ENCODE results near the gene CABP1. TPM values are rescaled to one million over a fixed set of nuclear protein-coding genes. Genes with fewer than 3 reads are reported as not detected.
"Not testable (repeated sequence)": the region's sequence is repeated elsewhere in the genome, so short reads cannot be mapped to it uniquely, and the experiment has no call there.

The CABP1 gene
- total RNA-seq, 1 experiment from 2014 or later = not detected

DNA sequence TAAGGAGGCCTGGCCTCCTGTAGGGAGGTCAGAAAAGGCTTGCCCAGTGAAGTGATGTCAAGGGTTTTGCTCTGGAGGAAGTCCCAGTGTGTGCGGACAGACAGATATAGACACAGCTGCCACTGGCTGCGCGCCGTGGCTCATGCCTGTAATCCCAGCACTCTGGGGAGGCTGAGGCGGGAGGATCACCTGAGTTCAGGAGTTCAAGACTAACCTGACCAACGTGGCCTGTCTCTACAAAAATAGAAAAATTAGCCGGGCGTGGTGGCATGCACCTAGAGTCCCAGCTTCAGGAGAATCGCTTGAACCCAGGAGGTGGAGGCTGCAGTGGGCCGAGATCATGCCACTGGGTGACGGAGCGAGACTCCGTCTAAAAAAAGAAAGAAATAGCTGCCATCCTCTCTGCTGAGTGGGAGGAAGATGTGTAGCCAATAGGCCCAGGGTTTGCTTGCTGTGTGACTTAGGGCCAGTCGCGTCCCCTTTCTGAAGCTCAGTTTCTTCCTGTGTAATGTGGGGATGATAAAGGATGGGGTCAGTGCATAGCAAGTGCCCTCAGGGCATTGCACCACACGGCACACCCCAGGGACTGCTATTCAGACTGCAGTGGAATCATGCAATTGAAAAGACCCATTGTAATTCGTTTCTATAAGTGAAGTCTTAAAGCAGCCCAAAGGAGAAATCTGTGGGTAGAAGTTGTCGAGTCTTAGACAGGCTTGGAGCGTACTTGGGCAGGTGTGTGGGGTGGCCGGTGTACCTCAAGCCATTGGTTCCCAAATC is 27.9 kb downstream of the CABP1 start:
- POLR2A ChIA-PET = interaction anchor here (0.5 kb wide), 1 partner anchor 478 kb away, joined by 10 read pairs; no protein-coding TSS in a partner anchor
- Histone ChIP-seq H3K4me1 (ENCODE audit: control insufficient read depth, insufficient read depth, low read length) (no peaks in the 10 kb centered on the region), H3K36me3 (ENCODE audit: control insufficient read depth, insufficient read depth, low read length) (no peaks in the 10 kb centered on the region), H3K27ac (ENCODE audit: low read length) (no peak overlapping the region), H3K27me3 (ENCODE audit: control insufficient read depth, insufficient read depth, low read length) (no peaks in the 10 kb centered on the region), H3K9me3 (ENCODE audit: control insufficient read depth, insufficient read depth, low read depth, low read length) (no peaks in the 10 kb centered on the region), H3K4me3 (ENCODE audit: low read depth in 2 of 2, low read length in 2 of 2) (no peak overlapping the region)
- ATAC-seq (no peak), DNase-seq (ENCODE audit: low read depth, low spot score) (no peak)
- TF ChIP-seq TCF7L2 (IDR thresholded peaks at IDR 0.05; ENCODE audit: low read depth, low read length) (no peak), SIN3A (IDR thresholded peaks at IDR 0.05; ENCODE audit: borderline replicate concordance, insufficient read depth, low read depth, low read length) (no peak), POLR2AphosphoS5 (IDR thresholded peaks at IDR 0.05; ENCODE audit: low read depth, low read length) (no peak)
- TF ChIP-seq, protein P1, sequence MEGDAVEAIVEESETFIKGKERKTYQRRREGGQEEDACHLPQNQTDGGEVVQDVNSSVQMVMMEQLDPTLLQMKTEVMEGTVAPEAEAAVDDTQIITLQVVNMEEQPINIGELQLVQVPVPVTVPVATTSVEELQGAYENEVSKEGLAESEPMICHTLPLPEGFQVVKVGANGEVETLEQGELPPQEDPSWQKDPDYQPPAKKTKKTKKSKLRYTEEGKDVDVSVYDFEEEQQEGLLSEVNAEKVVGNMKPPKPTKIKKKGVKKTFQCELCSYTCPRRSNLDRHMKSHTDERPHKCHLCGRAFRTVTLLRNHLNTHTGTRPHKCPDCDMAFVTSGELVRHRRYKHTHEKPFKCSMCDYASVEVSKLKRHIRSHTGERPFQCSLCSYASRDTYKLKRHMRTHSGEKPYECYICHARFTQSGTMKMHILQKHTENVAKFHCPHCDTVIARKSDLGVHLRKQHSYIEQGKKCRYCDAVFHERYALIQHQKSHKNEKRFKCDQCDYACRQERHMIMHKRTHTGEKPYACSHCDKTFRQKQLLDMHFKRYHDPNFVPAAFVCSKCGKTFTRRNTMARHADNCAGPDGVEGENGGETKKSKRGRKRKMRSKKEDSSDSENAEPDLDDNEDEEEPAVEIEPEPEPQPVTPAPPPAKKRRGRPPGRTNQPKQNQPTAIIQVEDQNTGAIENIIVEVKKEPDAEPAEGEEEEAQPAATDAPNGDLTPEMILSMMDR (IDR thresholded peaks at IDR 0.05) = no peak
- TF ChIP-seq, protein P2, sequence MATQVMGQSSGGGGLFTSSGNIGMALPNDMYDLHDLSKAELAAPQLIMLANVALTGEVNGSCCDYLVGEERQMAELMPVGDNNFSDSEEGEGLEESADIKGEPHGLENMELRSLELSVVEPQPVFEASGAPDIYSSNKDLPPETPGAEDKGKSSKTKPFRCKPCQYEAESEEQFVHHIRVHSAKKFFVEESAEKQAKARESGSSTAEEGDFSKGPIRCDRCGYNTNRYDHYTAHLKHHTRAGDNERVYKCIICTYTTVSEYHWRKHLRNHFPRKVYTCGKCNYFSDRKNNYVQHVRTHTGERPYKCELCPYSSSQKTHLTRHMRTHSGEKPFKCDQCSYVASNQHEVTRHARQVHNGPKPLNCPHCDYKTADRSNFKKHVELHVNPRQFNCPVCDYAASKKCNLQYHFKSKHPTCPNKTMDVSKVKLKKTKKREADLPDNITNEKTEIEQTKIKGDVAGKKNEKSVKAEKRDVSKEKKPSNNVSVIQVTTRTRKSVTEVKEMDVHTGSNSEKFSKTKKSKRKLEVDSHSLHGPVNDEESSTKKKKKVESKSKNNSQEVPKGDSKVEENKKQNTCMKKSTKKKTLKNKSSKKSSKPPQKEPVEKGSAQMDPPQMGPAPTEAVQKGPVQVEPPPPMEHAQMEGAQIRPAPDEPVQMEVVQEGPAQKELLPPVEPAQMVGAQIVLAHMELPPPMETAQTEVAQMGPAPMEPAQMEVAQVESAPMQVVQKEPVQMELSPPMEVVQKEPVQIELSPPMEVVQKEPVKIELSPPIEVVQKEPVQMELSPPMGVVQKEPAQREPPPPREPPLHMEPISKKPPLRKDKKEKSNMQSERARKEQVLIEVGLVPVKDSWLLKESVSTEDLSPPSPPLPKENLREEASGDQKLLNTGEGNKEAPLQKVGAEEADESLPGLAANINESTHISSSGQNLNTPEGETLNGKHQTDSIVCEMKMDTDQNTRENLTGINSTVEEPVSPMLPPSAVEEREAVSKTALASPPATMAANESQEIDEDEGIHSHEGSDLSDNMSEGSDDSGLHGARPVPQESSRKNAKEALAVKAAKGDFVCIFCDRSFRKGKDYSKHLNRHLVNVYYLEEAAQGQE (IDR thresholded peaks at IDR 0.05; ENCODE audit: insufficient read depth in 1 of 2, low read depth in 2 of 2, low read length in 1 of 2) = no peak
- in situ Hi-C loops (cut with HindIII; ENCODE audit: low pct_unique_long_range_greater_than_20kb, low sequenced_read_pairs) (no loop called here), intact Hi-C loops (cut with micrococcal nuclease; ENCODE audit: unreplicated experiment) (no loop called here)
- BruUV-seq (replicated peaks) = no TSS peak
- CTCF ChIA-PET = interaction anchor here (1.0 kb wide), 1 partner anchor 20 kb away, joined by 3 read pairs; no protein-coding TSS in a partner anchor

DNA sequence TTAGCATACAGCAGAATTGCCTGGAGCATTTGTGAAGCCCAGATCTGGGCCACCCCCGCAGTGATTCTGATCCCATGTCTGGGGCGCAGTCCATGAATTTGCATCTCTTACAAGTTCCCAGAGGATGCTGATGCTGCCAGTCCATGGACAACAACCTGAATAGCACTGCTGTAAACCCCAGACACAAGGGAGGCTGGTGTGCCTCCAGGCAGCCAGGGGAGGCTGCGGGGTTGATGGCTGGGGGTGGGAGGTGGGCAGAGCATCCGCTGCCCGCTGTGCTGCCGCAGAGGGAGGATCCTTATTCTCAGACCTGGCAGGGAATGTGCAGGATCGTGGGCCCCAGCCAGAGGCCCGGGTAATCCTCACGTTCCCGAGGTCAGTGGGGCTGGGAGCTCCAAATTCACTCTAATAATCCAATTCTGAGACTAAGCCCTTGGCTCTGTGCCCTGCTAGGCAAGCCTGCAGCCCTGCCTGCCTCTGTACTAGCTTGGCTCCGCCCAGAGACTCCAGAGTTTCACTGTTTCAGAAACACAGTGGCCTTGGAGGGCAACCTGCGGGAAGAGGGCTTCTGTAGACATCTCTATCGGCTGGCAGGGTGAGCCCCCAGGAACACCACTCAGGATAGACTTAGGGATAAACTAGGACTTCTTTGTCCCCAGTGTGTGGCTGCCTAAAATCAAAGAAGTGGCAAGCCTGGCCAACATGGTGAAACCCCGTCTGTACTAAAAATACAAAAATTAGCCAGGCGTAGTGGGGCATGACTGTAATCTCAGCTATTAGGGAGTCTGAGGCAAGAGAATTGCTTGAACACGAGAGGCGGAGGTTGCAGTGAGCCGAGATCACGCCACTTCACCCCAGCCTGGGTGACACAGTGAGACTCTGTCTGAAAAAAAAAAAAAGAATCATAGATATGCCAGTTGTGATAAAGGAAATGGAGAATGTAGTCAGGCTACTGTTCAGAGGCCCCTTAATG is 28.7 kb downstream of the CABP1 start:
- TF ChIP-seq, protein P2 (IDR thresholded peaks at IDR 0.05; ENCODE audit: insufficient read depth in 1 of 2, low read depth in 2 of 2, low read length in 1 of 2) = no peak
- TF ChIP-seq, protein P1 (IDR thresholded peaks at IDR 0.05) = no peak
- TF ChIP-seq TCF7L2 (IDR thresholded peaks at IDR 0.05; ENCODE audit: low read depth, low read length) (no peak), POLR2AphosphoS5 (IDR thresholded peaks at IDR 0.05; ENCODE audit: low read depth, low read length) (no peak), SIN3A (IDR thresholded peaks at IDR 0.05; ENCODE audit: borderline replicate concordance, insufficient read depth, low read depth, low read length) (no peak)
- ATAC-seq (peak; percentile 37; the same call in 1 of the 2 replicates), DNase-seq (ENCODE audit: low read depth, low spot score) (no peak)
- CTCF ChIA-PET = no interaction called here
- Histone ChIP-seq H3K9me3 (ENCODE audit: control insufficient read depth, insufficient read depth, low read depth, low read length) (no peaks in the 10 kb centered on the region), H3K27ac (ENCODE audit: low read length) (no peak overlapping the region), H3K4me1 (ENCODE audit: control insufficient read depth, insufficient read depth, low read length) (no peaks in the 10 kb centered on the region), H3K27me3 (ENCODE audit: control insufficient read depth, insufficient read depth, low read length) (no peaks in the 10 kb centered on the region), H3K4me3 (ENCODE audit: low read depth in 2 of 2, low read length in 2 of 2) (no peak overlapping the region), H3K36me3 (ENCODE audit: control insufficient read depth, insufficient read depth, low read length) (no peaks in the 10 kb centered on the region)
- in situ Hi-C loops (cut with HindIII; ENCODE audit: low pct_unique_long_range_greater_than_20kb, low sequenced_read_pairs) (no loop called here), intact Hi-C loops (cut with micrococcal nuclease; ENCODE audit: unreplicated experiment) (no loop called here)
- POLR2A ChIA-PET = no interaction called here
- no TSS peak for BruUV-seq (replicated peaks)

- ChIA-PET POLR2A (interaction anchor here (0.5 kb wide), 1 partner anchor 390 kb away, joined by 3 read pairs; no protein-coding TSS in a partner anchor), CTCF (interaction anchor here (0.6 kb wide), 1 partner anchor 449 kb away, joined by 3 read pairs; no protein-coding TSS in a partner anchor)
- intact Hi-C loops (cut with micrococcal nuclease; ENCODE audit: unreplicated experiment); ATAC-seq; H3K4me1 ChIP-seq (ENCODE audit: control insufficient read depth, insufficient read depth, low read length); DNase-seq (ENCODE audit: low read depth, low spot score); H3K27ac ChIP-seq (ENCODE audit: low read length); BruUV-seq (replicated peaks); H3K36me3 ChIP-seq (ENCODE audit: control insufficient read depth, insufficient read depth, low read length); H3K4me3 ChIP-seq (ENCODE audit: low read depth in 2 of 2, low read length in 2 of 2); H3K27me3 ChIP-seq (ENCODE audit: control insufficient read depth, insufficient read depth, low read length); in situ Hi-C loops (cut with HindIII; ENCODE audit: low pct_unique_long_range_greater_than_20kb, low sequenced_read_pairs); H3K9me3 ChIP-seq (ENCODE audit: control insufficient read depth, insufficient read depth, low read depth, low read length): not testable (repeated sequence)
Observed at GRCh38 chr12:120670237-120670636, 29.8 kb downstream of the CABP1 start.

All from Panc1 (cell line).